Kidney epithelial cell (primary cell): ENCODE data around the gene ZNF532. TPM values are rescaled to one million over a fixed set of nuclear protein-coding genes. Genes with fewer than 3 reads are reported as not detected.

ENCODE experiments used
- DNase-seq: peaks from one replicate; pipeline ENCODE4 v3.0.0-alpha.2; 2010; ENCODE audit warnings: low read depth
- H3K27me3 ChIP-seq: 2 replicates; pipeline ENCODE4 v1.6.0; 2011; ENCODE audit warnings: low read length; ENCODE audit not compliant: control insufficient read depth, insufficient read depth
- H3K36me3 ChIP-seq: 2 replicates; pipeline ENCODE4 v1.5.1; 2011; ENCODE audit warnings: low read length; ENCODE audit not compliant: control insufficient read depth, insufficient read depth
- H3K4me3 ChIP-seq: 2 replicates; pipeline ENCODE4 v1.5.1; 2011; ENCODE audit warnings: low read depth, mild to moderate bottlenecking, control low read depth, low read length
- total RNA-seq: library from RNA; depleted of rRNA; stranded (reverse); fragments of >200 nt; gene quantifications from 2 replicates; pipeline ENCODE4 v1.2.3, GENCODE V29; 2015
- TF ChIP-seq, protein P1 (sequence below): IDR thresholded peaks from 2 replicates; pipeline ENCODE4 v1.5.1; 2011; ENCODE audit warnings: mild to moderate bottlenecking, moderate library complexity, low read length, control low read depth, inconsistent platforms; ENCODE audit not compliant: insufficient read depth, poor library complexity, severe bottlenecking

ZNF532 gene
- total RNA-seq, 1 donor from 2014 or later: 89.5 TPM

DNA sequence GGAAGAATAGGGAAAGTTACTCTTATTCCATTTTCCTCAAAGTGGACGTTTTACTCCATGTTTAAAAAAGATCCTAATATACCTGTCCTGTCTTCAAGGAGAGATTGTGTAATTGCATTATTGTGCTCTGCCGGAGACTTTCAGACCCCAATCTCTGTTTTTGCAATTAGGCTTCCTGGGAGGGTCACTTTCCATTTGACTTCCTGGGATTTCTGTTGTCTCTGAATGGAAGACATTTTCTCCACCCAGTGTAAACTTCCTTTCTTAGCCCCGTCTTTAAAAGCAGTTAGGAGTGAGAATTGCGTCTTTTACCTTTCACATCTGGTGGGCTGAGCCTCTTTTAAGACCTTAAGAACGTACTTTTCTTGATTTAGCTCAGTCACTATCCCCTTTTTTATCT lies 63.0 kb downstream of the ZNF532 start:
- Histone ChIP-seq H3K36me3 (no peaks in the 10 kb centered on the region), H3K4me3 (no peak overlapping the region), H3K27me3 (no peaks in the 10 kb centered on the region)
- TF ChIP-seq, protein P1, sequence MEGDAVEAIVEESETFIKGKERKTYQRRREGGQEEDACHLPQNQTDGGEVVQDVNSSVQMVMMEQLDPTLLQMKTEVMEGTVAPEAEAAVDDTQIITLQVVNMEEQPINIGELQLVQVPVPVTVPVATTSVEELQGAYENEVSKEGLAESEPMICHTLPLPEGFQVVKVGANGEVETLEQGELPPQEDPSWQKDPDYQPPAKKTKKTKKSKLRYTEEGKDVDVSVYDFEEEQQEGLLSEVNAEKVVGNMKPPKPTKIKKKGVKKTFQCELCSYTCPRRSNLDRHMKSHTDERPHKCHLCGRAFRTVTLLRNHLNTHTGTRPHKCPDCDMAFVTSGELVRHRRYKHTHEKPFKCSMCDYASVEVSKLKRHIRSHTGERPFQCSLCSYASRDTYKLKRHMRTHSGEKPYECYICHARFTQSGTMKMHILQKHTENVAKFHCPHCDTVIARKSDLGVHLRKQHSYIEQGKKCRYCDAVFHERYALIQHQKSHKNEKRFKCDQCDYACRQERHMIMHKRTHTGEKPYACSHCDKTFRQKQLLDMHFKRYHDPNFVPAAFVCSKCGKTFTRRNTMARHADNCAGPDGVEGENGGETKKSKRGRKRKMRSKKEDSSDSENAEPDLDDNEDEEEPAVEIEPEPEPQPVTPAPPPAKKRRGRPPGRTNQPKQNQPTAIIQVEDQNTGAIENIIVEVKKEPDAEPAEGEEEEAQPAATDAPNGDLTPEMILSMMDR: no peak
- no peak for DNase-seq

DNA sequence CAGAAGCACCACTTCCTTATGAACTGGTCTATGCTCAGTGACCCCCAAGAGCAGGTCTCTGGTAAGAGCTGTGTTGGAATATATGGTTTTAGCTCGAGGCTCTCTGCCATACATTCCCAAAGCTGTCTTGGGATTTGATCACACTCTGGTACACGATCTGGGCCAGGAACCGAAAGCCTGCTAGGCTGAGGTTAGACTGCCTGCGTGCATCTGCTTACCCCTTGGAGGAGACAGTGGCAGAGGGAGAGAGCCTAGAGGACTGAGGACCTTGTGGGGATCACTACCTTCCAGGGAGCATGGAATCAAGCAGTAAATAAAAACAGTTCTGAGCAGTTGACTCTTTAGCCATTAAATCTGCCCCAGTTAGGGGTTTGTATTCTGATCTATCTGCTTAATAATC lies 63.7 kb downstream of the ZNF532 start:
- H3K4me3 ChIP-seq: no peak overlapping the region
- TF ChIP-seq, protein P1: no peak
- no peak for DNase-seq
- no peaks in the 10 kb centered on the region for H3K36me3 ChIP-seq
- no peaks in the 10 kb centered on the region for H3K27me3 ChIP-seq

DNA sequence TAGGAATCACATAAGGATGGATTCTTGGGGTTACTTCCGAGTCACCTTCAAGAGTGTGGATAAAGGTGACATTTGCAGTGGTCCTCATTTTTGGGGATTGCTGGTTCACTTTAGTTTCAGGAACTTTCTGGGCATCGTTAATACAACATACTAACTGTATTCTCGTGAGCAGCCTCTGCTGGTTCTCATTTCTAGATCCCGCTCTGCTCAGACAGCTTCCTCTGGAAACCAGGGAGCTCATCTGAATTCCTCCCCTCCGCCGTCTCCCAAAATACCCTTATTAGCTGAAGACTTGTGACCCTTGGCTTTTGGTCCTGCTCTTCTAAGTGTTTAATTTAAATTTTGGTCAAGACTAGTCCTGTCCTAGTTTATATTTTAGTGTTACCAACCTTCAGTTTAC lies 64.5 kb downstream of the ZNF532 start:
- Histone ChIP-seq H3K36me3 (no peaks in the 10 kb centered on the region), H3K27me3 (no peaks in the 10 kb centered on the region), H3K4me3 (no peak overlapping the region)
- no peak for DNase-seq
- TF ChIP-seq, protein P1: no peak

DNA sequence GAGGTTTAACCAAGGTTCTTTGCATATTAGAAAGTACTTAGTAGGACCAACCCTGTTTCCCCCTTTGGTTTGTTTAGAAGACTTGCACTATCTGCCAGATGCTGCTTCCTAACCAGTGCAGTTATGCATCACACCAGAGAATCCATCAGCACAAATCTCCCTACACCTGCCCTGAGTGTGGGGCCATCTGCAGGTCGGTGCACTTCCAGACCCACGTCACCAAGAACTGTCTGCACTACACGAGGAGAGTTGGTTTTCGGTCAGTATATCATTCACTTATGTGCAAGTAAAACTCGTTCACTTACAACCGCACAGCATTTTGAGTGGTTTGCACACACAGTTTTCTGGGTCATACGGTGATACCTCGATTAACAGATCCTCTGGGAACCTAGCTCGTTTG lies 69.7 kb downstream of the ZNF532 start:
- no peak for DNase-seq
- Histone ChIP-seq H3K4me3 (no peak overlapping the region), H3K36me3 (no peaks in the 10 kb centered on the region), H3K27me3 (no peaks in the 10 kb centered on the region)
- TF ChIP-seq, protein P1: no peak

DNA sequence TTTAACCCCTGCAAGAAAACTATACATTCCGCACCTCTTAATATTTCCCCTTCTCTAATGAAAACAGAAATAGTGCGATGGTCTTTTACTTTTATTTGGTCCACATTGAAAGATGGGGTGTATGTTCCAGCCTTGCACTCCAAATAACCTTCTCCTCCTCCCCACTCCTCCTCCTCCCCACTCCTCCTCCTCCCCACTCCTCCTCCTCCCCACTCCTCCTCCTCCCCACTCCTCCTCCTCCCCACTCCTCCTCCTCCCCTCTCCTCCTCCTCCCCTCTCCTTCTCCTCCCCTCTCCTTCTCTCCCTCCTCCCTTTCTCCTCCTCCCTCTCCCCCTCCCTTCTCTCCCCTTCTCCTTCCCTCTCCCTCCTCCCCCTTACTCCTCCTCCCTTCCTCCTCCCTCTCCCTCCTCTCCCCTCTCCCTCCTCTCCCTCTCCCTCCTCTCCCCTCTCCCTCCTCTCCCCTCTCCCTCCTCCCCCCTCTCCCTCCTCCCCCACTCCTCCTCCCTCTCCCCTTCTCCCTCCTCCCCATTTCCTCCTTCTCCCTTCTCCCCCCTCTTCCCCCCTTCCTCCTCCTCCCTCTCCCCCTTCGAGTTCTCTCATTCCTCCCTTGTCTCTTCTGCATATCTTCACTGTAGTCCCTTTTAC lies 70.4 kb downstream of the ZNF532 start:
- TF ChIP-seq, protein P1: no peak
- DNase-seq: no peak
- no peaks in the 10 kb centered on the region for H3K27me3 ChIP-seq
- no peak overlapping the region for H3K4me3 ChIP-seq
- H3K36me3 ChIP-seq: no peaks in the 10 kb centered on the region

DNA sequence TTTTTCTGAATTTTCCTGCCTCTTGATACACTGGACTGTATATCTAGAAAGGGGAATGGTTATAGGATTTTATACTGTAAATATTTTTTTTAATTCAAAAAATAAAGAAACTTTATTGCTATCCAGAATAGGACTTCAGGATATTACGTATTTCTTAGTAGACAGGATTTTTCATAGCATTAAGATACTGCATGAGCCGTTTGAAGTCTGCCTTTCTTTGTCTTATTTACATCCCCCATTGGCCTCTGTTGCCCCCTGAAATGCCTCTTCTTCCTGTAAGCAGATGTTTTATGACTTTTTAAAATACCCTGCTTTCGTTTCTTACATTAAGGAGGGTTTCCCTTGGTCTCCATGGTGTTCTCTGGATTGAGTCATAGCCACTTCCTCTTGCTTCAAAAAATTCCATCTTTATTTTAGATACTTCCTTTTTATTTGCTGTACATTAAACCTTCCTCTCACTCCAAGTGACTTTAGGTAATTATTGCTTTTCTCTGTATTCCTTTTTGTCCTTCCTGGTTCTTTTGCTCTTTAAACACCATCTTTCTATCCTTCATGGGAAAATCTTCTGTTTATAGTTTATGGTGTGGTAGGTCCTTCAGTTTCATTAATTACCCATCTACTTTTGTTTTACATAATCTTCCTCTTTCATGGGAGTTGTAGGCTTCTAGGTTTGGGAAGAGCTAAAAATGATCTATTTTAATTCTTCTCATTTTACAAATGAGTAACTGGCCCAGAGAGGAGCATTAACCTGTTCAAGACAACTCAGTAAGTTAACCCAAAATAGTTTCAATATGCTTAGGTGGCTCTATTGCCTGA lies 72.6 kb downstream of the ZNF532 start:
- no peaks in the 10 kb centered on the region for H3K27me3 ChIP-seq
- no peak overlapping the region for H3K4me3 ChIP-seq
- DNase-seq: no peak
- TF ChIP-seq, protein P1: no peak
- H3K36me3 ChIP-seq: peaks cover 2% of the 10 kb centered on the region
